ENCODE results near the gene USP10.

The USP10 gene, protein sequence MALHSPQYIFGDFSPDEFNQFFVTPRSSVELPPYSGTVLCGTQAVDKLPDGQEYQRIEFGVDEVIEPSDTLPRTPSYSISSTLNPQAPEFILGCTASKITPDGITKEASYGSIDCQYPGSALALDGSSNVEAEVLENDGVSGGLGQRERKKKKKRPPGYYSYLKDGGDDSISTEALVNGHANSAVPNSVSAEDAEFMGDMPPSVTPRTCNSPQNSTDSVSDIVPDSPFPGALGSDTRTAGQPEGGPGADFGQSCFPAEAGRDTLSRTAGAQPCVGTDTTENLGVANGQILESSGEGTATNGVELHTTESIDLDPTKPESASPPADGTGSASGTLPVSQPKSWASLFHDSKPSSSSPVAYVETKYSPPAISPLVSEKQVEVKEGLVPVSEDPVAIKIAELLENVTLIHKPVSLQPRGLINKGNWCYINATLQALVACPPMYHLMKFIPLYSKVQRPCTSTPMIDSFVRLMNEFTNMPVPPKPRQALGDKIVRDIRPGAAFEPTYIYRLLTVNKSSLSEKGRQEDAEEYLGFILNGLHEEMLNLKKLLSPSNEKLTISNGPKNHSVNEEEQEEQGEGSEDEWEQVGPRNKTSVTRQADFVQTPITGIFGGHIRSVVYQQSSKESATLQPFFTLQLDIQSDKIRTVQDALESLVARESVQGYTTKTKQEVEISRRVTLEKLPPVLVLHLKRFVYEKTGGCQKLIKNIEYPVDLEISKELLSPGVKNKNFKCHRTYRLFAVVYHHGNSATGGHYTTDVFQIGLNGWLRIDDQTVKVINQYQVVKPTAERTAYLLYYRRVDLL

DNA sequence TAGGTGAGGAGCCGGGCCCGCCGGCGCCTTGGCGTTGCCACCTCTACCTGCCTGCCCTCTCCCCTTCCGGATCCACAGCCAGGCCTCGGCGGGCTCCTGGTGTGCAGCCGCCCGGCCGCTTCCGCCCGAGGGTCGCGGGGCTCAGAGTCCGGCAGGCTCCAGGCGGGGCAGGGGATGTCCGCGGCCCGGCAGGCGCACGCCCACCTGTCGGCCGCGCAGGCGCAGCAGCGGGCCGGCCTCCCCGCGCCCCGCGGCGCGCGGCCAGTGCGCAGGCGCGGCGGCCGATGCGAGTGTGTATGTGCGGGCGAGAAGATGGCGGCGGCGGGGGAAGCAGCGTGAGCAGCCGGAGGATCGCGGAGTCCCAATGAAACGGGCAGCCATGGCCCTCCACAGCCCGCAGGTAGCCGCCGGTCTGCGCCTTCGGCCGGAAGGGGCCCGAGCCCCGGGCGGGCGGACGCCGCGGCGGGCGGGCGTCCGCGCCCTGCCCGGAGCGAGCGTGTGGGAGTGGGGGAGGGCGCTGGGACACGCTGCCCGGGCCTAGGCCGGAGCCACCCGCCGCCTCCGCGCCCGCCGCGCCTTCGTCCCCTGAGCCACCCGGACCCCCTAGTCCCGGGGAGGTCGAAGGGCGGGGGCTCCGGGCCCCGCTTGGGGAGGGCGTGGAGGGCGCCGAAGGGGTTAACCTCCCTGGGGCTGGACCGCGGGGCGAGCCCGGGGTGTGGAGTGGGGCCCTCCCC is at the start of gene USP10:
TSS of gene USP10 (plus strand) at position 289 of the 734 bp plus-strand sequence. CDS start at position 380, 91 bp downstream.
- peak; percentile 100 for DNase-seq (ENCODE audit: low spot score)

DNA sequence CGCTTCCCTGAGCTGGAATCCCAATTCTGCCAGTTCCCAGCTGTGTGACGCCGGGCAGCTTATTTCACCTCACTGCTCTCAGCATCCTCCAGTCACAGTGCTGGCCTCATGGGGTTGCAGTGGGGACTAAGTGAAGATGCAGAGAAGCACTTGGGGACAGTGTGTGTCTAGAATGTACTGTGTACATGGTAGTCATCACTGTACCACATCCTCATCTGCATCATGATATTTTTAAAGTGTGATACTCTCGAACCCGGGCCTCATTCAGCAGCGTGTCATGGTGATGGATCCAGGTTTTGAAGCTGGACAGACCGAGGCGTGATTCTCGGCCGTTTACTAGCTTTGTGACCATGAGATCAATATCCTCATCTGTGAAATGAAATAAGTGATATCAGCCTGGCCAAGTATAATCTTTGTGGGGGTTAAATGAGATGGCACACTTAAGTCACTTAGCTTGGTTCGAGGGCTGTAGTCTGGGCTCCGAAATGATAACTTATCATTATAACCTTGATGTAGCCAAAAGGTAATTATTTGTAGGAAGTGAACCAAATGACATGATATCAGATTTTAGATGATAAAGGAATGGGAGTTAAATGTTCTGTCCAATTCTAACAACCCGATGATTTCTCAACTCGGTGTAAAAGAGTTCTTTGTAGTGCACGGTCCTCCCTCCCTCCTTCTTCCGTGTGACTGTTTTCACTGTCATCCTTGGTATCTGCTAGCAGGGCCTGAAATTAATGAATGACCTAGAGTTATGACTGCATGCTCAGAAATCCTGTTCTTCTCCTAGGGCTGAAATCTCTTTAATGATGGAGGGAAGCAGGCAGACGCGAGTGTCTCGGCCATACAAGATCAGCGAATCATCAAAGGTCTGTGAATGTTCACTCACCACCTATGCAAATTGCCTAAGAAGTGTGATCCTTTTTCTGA is 49.5 kb upstream of the USP10 start:
- DNase-seq (ENCODE audit: low spot score), result peak; percentile 84

DNA sequence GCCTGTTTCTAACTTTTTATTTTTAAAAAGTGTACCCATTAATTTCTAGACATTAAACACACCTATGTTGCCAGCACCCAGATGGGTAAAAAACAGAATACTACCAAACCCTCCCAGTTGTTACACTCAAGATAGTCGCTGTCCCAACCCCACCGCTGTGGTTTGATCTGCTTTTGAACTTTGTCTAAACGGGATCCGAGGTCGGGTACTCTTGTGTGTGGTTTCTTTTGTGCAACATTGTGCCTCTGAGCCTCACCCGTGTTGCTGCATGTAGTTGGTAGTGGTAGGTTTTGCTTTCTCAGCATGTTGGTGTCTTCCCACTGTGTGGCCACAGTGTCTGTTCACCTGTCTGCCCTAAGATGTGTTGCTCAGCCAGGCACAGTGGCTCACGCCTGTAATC is 47.2 kb upstream of the USP10 start:
- no peak for DNase-seq (ENCODE audit: low spot score)

DNA sequence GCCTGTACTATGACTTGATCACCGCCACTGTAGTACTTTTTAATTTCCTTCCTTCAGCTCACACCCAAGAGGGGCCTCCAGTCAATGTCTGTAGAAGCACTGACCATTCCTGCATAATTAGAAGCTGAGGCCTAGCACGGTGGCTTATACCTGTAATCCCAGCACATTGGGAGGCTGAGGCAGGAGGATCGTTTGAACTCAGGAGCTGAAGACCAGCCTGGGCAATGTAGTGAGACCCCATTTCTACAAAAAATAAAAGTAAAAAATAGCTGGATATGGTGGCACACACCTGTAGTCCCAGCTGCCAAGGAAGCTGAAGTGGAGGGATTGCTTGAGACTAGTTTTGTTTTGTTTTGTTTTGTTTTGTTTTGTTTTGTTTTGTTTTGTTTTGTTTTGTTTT is 45.6 kb upstream of the USP10 start:
- no peak for DNase-seq (ENCODE audit: low spot score)

DNA sequence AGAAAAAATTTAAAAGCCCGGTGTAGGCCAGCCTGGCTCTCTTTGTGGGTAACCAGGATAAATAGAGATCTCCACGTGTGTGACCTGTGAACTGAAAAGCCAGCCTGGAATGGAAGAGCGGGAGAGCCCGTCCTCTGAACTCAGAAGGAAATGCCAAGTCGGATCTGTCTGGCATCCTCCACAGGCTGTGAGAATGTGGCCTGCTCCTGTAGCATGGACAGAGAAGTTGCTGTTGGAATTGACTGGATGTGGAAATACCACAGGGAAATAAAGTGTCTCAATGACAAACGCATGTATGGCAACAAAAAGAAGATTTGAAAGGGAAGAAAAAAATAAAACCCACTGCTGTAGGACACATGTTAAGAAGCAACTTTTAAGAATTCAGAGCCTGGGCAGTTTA is 44.8 kb upstream of the USP10 start:
- no peak for DNase-seq (ENCODE audit: low spot score)

DNA sequence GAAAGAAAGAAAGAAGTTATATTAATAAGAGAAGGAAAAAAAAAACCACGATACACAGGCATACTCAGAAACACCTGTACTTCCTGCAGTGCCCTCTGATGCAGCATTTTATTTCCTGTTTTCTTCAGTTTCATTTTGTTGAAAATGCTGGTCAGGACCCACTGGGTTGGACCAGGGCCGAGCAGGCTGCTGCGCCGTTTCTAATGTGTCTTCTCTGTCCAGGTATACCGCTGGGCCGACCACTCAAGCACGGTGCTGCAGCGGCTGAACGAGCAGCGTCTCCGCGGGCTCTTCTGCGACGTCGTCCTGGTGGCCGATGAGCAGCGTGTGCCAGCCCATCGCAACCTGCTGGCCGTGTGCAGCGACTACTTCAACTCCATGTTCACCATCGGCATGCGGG is 43.2 kb upstream of the USP10 start:
- DNase-seq (ENCODE audit: low spot score), result no peak

DNA sequence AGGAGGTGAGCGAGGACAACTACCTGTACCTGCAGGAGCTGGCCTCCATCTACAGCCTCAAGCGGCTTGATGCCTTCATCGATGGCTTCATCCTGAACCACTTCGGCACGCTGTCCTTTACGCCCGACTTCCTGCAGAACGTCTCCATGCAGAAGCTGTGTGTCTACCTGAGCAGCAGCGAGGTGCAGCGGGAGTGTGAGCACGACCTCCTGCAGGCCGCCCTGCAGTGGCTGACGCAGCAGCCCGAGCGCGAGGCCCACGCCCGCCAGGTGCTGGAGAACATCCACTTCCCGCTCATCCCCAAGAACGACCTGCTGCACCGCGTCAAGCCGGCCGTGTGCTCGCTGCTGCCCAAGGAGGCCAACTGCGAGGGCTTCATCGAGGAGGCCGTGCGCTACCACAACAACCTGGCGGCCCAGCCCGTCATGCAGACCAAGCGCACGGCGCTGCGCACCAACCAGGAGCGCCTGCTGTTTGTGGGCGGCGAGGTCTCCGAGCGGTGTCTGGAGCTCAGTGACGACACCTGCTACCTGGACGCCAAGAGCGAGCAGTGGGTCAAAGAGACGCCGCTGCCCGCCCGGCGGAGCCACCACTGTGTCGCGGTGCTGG is 42.5 kb upstream of the USP10 start:
- no peak for DNase-seq (ENCODE audit: low spot score)

DNA sequence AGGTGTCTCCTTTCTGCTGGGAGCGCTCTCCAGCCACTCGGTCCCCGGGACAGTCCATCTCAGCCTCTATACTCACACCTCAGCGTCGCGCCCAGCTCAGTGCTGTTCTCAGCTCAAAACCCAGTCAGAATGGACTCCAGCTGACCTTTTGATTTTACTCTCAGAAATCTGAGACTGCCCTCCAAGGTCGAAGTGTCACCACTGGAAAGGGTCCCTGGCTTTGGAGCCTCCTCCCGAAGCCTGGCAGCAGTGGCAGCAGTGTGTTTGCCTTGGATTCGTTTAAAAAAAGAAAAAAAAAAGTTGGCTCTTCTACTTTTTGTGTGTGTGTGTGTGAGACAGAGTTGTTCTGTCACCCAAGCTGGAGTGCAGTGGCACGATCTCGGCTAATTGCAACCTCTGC is 41.1 kb upstream of the USP10 start:
- no peak for DNase-seq (ENCODE audit: low spot score)

DNA sequence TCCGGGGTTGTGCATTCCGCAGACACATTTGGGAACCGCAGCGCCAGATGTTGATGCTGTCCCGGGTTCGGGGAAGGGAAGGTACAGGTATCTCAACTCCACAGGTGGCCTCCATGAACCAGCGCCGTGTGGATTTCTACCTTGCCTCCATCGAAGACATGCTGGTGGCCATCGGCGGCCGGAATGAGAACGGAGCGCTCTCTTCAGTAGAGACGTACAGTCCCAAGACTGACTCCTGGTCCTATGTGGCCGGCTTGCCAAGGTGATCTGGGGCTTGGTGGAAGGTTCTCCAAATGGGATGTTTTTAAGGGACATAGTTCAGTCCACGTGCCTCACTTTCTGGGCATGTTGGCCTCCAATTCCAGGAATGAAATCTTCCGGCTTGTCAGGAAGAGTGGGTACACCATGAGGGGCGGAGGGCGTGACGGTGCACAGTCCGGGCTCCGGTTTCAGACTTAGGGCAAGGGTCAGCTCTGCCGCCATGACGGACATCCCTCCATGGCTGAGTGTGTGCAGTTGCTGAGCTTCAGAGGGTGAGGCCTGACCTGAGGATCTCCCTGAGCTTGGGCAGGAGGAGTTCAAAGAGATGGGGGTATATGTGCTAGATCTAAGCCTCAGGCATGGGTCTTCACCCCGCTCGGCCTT is 40.0 kb upstream of the USP10 start:
- DNase-seq (ENCODE audit: low spot score), result no peak

DNA sequence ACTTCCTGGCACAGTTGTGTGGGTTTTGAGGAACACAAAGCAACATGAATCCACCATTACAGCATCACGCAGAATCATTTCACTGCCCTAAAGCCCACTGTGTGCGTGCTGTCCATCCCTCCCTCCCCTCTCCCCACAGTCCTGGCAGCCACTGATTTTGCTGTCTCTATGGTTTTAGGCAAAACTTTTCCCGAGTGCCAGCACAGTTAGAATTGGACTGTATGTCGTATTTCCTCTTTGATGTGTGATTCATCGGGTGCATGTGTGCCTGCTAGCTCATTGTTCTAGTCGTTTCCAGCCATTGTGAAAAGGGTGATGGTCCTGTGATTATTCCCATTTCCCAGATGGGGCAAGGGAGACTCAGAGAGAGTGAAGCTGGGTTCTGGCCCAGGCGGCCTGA is 38.8 kb upstream of the USP10 start:
- DNase-seq (ENCODE audit: low spot score), result no peak

DNA sequence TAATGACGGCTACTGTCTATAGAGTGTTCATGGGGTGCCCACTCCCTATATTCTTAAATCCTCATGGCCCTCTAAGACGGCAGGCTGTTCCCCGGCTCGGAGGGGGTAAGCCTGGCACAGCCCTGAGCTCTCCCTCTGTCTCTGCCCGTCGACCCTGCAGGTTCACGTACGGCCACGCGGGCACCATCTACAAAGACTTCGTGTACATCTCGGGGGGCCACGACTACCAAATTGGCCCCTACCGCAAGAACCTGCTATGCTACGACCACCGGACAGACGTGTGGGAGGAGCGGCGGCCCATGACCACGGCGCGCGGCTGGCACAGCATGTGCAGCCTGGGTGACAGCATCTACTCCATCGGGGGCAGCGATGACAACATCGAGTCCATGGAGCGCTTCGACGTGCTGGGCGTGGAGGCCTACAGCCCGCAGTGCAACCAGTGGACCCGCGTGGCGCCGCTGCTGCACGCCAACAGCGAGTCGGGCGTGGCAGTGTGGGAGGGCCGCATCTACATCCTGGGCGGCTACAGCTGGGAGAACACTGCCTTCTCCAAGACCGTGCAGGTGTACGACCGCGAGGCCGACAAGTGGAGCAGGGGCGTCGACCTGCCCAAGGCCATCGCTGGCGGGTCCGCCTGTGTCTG is 38.3 kb upstream of the USP10 start:
- DNase-seq (ENCODE audit: low spot score), result no peak

DNA sequence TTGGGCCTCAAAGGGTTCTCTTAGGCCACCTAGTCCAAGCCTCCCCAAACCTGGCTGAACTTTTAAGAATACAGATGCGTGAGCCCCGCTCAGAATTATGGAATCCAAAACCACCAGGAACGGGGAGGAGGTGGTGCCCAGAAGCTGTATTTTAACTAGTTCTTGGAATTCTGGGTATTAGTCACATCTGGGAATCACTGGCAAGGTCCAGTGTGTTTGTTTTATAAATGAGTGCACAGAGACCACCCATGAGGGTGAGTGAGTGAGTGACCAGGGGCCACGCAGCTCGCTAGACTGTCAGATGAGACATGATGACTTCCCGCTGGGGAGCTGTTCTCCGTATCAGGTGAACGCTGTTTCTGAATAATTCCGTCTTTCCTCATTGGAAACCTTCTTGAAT is 37.3 kb upstream of the USP10 start:
- DNase-seq (ENCODE audit: low spot score), result no peak

DNA sequence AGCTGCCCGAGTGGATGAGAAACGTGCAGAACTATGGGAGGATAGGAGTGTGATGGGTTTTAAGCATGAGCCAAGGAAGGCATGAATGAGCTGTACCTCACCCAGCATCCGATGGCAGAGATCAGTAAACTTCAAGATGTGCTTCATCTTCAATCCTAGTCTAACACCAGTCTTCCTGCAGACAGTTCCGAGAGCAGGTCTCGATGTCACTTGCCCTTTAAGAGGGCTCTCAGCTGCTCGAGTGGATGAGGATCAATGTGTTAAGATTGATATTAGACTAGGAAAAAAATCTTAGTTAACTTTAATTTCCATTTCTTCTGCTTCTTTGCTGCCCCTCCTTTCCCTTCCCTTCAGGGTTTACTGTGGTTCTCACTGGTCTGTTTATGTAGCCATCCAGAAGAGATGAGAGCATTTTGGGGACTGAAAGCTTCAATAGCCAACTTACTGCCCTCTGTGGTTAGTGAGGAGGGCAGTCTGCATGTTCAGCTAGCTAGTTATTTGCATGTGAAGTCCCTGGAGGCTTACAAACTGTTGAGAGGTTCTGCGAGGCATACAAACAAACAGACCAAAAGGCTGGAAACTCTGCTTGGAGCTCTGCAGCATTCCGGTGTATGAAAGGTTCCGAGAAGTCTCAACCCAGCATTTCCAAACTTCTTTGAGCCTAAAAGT is 36.2 kb upstream of the USP10 start:
- no peak for DNase-seq (ENCODE audit: low spot score)

DNA sequence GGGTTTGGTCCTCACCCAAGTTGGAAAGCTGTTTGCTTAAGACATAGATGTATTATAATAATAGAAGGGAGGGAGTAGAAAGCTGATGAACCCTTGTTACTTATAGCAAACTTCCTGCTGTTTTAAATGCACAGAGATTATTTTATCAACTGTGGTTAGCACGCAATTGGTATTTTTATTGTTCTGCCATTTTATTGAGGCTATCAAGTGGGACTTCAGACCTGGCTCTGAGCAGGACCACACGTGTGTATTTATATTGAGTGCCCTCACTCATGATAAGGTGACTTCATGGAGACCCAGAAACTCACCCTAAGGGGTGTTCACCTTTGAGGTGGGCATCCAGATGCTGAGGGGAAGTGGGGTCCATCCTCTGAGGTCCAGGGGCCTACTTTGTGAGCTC is 34.4 kb upstream of the USP10 start:
- no peak for DNase-seq (ENCODE audit: low spot score)

DNA sequence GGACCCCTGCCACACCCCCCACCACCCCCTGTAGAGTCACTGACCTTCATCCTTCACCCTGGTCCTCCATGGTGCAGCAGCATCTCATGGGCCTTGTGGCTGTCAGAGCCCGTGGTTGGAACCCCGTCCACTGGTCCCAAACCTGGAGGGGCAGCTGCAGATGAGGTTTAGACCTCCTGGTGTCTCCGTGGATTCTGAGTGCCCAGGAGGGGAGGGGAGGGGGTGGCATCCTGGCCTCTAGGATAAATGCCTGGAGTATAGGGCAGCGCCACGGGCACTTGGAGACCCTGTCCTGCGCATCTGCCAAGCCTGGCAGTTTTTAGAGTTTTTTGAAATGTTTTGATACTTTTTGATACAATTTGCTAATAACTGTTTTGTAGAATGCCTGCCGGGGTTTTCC is 34.0 kb upstream of the USP10 start:
- DNase-seq (ENCODE audit: low spot score), result no peak

DNA sequence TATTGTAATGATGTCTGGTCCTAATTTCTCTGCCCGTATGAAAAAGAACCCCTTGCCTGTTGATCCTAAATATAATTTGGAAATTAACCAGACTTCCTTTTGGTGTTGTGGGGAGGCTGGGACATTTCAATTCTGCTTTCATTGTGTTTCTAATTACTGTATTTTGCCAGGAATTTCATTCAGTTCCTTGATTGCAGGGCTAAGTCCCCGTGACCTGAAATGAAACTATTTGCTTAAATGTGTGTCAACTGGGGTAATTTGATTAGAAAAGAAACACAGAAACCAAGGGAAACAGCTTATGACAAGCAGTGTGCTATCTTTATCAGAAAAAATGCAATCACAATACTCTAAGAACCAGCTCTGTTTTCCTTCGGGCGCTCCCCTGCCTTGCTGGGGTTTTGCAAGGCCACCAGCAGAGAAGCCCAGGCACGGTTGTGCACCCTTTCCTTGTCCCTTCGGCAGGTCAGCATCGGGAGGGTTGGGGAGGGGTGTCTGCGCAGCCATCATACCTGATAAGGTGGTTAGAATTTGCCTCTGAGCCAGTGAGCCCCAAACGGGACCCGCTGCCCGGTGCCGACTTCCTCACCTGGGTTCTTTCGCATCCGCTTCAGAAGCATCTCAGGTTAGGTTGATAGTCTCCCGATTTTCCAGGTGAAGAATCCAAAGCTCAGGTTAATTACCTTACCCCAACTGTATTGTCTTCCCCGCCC is 32.0 kb upstream of the USP10 start:
- DNase-seq (ENCODE audit: low spot score), result no peak

DNA sequence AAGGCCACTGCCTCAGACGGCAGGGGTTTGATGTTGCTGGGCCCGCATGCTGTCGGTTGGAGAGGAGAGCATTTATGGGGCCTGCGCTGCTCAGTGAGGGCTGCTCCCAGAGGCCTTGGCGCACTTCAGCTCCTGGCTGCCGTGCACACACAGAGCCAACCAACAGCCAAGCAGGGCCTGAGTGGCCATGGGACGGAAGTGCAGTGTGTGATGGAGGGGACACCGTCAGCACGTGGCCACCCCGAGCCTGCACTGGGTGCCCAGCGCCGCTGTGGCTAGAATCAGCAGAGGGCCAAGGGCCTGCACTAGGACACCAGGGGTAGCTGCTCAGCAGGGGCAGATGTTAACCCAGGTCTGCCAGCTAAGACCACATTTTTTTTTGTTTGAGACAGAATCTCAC is 29.7 kb upstream of the USP10 start:
- no peak for DNase-seq (ENCODE audit: low spot score)

DNA sequence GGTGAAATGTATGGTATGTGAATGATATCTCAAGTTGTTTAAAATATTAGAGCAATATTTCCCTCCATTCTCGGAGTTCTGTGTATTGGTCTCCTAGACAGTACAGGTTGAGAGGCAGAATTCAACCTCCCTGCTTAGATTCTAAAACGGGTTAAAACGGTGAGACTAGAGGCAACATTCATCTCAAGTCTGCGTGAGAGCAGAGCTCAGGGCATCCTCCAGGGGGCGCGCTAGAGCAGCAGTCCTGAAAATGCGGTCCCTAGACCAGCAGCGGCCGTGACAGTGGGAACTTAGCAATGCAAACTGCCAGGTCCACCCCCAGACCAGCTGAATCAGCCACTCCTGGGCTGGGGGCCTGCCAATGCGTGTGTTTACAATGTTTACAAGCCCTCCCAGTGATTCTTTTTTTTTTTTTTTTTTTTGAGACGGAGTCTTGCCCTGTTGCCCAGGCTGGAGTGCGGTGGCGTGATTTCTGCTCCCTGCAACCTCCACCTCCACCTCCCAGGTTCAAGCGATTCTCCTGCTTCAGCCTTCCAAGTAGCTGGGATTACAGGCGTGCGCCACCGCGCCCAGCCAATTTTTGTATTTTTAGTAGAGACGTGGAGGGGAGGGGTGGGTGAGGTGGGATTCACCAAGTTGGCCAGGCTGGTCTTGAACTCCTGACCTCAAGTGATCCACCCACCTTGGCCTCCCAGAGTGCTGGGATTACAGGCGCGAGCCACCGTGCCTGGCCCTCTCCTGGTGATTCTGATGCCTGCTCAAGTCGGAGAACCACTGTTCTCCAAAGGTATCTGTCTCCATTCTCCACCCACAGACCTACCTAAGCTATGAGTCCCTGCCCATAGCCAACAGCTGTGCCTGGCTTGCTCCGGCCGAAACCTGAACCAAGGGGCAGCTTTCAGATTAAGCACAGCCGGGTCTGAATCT is 27.3 kb upstream of the USP10 start:
- peak; percentile 90 for DNase-seq (ENCODE audit: low spot score)

Data from AG20443 (cell line).